ENCODE data around the gene MAP4K2.

DNA sequence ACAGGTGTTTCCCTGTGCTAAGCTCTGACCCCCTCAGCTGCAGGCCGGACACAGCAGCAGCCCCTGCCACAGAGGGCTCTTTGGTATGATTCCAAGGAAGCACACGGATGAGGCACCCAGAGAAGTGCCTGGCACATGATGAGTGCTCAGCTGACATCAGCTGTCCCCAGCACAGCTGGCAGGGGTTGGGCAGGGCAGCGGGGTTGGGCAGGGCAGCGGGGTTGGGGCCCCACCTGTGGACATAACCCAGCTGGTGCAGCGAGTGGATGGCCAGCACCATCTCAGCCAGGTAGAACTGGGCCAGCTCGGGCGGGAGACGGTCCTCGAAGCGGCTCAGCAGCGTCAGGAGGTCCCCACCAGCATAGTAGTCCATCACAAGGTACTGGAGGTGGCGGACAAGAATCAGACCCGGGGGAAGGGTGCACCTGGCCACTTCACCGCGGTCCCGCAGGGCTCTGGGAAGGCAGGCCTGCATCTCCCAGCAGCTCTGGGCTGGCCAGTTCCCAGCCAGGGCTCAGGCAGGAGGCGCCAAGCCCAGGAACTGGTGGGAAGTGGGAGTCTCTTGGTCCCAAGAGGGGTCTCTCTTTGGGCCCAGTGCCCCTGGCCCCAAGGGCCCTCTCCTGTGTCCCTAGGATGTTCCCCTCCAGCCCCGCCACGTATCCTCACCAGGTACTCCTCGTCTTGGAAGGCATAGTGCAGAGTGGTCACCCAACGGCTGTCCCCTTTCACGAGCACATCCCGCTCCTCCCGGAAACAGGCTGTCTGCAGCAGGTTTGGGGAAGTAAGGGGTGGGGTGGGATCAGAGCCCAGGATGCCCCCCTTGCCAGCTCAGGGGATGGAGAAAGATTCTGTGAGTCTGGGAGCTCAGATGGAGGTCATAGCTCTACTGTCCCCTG lies 37.1 kb upstream of the MAP4K2 start:
- TF ChIP-seq, protein P1, sequence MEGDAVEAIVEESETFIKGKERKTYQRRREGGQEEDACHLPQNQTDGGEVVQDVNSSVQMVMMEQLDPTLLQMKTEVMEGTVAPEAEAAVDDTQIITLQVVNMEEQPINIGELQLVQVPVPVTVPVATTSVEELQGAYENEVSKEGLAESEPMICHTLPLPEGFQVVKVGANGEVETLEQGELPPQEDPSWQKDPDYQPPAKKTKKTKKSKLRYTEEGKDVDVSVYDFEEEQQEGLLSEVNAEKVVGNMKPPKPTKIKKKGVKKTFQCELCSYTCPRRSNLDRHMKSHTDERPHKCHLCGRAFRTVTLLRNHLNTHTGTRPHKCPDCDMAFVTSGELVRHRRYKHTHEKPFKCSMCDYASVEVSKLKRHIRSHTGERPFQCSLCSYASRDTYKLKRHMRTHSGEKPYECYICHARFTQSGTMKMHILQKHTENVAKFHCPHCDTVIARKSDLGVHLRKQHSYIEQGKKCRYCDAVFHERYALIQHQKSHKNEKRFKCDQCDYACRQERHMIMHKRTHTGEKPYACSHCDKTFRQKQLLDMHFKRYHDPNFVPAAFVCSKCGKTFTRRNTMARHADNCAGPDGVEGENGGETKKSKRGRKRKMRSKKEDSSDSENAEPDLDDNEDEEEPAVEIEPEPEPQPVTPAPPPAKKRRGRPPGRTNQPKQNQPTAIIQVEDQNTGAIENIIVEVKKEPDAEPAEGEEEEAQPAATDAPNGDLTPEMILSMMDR (IDR thresholded peaks at IDR 0.05): no peak
- no peak for TF ChIP-seq POLR2A (IDR thresholded peaks at IDR 0.05)

Measured in uterus (tissue), 2 donors.